Stimulated activated CD4-positive, alpha-beta T cell treated with anti-CD3 and anti-CD28 coated beads, TNF-alpha, amount 100 ng/mL, for 4 hours (primary cell): Measurements from ENCODE around the gene CASP3.
"Not testable (repeated sequence)": the region's sequence is repeated elsewhere in the genome, so short reads cannot be mapped to it uniquely, and the experiment has no call there.

Experiments used
- DNase-seq, 3 experiments: peaks; one replicate each; pipeline ENCODE4 v3.0.0-alpha.2; 2020; ENCODE audit warnings: low read depth in 3 of 3

The CASP3 gene

DNA sequence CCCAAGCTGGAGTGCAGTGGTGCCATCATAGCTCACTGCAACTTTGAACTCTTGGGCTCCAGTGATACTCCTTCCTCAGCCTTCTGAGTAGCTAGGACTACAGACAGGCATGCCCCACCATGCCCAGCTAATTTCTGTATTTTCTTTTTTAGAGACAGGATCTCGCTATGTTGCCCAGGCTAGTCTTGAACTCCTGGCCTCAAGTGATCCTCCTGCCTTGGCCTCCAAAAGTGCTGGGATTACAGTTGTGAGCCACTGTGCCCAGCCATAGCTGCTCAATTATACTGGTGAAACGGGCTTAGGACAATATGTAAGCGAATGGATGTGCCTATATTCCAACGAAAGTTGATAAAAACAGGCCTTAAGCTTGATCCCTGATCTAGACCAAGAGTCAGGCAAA, 13.1 kb downstream of the CASP3 start:
- DNase-seq: no peak

DNA sequence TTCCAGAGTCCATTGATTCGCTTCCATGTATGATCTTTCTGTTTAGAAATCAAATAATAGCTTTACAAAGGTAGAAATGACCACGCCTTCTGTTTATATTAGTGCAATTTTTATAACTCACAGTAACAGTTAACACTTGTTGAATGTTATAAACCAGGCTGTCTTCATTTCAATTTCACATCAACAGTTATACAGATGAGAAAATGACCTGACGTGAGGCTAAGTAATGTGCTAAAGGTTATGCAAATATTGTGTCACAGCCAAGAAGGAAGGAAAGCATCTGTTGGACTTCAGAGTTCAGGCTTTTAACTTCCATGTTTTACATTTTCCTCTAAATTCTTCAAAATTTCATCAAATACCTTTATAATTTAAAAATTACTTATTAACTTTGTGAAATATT, 13.9 kb downstream of the CASP3 start:
- DNase-seq: no peak

DNA sequence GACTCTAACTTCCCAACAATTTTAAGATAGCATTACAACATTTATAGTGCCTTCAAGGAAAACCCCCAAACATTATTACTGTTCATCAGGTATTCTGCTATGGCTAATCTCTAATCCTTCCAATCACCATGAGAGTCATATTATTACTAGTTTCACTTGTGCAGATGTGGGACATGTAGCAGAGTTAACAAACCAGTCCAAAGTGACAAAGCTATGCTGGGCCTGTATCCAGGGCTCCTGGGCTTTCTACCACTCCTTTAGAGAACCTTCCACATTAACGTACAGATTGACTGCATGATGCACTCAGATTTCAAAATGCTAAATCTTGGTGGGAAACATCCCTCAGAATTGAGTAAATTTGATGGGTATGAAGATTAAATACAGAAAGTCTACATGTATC, 16.4 kb downstream of the CASP3 start:
- DNase-seq: no peak

DNA sequence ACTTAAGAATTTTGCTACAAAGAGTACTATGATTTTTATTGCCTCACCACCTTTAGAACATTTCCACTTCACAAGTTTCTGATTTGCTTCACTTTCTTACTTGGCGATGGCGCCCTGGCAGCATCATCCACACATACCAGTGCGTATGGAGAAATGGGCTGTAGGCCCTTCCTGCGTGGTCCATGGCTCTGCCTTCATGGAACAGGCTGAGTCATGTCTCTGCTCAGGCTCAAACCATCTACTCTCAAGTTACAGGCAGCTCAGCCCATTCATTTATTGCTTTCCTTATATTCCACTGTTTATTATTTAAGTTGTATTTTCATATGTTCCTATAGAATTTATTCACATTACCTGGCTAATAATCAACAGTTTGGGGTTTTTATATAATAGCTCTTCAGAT, 21.1 kb downstream of the CASP3 start:
- DNase-seq: no peak

DNA sequence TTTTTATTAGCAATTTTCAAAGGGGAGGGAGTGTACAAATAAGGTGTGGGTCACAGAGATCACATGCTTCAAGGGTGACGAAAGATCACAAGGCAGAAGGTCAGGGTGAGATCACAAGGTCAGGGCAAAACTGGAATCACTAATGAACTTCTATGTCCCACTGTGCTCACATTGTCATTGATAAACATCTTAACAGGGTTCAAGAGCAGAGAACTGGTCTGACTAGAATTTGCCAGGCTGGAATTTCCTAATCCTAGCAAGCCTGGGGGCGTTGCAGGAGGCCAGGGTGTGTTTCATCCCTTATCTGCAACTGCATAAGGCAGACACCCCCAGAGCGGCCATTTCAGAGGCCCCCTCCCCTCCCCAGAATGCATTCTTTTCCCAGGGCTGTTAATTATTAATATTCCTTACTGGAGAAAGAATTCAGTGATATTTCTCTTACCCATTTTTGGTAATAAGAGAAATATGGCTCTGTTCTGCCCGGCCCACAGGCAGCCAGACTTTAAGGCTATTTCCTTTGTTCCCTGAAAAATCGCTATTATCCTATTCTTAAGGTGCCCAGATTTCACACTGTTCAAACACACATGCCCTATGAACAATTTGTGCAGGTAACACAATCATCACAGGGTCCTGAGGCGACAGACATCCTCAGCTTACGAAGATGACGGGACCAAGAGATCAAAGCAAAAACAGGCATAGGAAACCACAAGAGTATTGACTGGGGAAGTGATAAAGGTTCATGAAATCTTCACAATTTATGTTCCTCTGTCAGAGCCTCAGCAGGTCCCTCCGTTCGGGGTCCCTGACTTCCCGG, 23.3 kb downstream of the CASP3 start:
- DNase-seq: not testable (repeated sequence)

DNA sequence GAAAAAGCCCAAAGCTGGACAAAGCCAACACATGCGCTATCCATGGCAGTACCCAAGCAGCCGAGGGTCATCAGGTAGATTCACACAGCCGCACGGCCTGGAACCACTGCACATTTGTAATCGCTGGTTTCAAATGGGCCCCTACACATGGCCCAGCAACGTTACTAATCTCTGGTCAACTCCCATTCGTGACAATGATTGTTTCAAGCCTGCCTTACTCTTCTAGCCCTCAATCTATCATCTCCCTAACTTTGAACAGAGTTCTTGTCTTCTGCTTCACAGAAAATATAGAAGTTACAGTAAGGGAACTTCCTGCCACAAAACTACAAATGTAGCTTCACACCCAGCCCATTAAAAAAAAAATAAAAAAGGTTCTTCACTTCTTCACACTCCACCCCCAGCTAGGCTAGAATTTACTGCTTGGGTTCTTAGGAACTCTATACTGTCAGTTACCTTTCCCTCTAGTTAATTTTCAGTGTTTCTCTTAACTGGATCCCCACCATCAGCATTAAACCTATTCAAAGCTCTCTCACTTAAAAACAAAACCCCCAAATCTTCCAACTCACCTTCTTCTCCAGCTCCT, 24.2 kb downstream of the CASP3 start:
- DNase-seq: no peak

DNA sequence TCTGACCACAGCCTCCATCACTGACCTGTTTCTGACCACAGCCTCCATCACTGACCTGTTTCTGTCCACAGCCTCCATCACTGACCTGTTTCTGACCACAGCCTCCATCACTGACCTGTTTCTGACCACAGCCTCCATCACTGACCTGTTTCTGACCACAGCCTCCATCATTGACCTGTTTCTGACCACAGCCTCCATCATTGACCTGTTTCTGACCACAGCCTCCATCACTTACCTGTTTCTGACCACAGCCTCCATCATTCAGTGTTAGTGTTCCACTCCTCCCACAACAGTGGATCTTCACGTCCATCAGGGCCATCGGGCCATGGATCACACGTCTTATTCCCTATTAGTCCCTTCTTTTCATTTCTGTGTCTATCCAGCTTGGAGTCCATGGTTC, 24.7 kb downstream of the CASP3 start:
- DNase-seq: not testable (repeated sequence)

DNA sequence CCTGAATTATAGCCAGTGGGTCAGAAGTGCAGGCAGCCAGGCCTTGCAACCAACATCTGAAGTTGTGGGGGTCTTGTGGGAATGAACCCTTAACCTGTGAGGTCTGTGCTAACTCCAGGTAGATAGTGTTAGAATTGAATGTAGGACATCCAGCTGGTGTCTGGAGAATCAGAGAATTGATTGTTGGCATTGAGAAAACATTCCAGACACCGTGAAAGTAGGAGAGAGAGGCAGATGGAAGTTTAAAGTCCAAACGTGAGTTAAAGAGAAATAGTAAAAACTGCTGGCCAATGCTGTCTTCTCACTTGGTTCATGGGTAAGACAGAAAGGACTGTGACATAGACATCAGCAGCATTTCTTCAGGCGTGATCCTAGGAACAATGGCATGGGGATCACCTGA, 27.7 kb downstream of the CASP3 start:
- no peak for DNase-seq

DNA sequence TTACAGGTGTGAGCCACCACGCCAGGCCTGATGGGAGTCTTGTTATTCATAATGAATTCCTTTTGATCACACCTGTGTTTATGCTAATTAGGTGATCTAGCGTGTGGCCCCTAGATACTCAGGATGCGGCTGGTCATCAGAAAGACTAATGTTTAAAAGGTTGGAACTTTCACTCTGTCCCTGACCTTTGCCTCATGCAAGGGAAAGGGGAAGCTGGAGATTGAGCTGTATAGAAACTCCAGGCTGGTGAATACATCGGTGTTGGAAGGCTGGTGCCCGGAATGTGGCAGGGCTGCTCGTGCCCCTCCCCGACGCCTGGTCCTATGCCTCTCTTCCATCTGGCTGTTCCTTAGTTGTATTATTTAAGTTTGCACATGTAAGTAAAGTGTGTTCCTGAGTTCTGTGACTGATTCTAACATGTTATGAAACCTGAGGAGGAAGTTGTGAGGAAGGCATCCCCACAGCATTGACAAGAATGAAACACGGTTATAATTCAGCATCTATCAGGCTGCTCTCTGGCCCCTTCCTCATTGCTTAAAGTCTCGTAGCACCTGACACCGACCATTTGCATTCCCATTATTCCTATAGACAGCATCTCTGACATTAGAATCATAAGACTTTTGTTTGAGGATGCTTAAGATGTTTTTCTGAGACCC, 28.9 kb downstream of the CASP3 start:
- no peak for DNase-seq

DNA sequence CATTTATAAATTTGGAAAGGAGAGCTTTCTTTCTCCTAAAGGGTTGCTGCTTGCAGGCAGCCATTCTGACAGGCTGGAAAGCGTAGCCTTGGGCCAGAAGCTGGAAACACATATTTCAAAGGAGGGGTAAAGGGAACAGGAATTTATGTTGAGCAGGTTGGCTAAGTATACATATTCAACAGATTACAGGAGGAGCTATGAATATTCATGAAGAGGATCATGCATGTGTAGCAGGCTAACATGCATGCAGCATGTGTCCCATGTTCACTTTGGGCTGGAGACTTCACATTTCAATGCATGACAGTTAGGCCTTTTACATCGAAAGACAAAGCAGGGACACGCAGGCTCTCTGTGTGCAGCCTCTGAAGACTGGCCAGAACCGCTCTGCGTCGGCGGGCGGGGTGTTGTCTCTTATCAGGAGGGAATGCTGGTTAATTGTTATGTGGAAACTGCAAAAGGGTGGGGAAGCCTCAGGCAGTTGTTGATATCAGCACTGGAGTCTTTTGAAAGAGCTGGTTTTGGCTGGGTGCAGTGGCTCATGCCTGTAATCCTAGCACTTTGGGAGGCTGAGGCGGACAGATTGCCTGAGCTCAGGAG, 31.5 kb downstream of the CASP3 start:
- no peak for DNase-seq

DNA sequence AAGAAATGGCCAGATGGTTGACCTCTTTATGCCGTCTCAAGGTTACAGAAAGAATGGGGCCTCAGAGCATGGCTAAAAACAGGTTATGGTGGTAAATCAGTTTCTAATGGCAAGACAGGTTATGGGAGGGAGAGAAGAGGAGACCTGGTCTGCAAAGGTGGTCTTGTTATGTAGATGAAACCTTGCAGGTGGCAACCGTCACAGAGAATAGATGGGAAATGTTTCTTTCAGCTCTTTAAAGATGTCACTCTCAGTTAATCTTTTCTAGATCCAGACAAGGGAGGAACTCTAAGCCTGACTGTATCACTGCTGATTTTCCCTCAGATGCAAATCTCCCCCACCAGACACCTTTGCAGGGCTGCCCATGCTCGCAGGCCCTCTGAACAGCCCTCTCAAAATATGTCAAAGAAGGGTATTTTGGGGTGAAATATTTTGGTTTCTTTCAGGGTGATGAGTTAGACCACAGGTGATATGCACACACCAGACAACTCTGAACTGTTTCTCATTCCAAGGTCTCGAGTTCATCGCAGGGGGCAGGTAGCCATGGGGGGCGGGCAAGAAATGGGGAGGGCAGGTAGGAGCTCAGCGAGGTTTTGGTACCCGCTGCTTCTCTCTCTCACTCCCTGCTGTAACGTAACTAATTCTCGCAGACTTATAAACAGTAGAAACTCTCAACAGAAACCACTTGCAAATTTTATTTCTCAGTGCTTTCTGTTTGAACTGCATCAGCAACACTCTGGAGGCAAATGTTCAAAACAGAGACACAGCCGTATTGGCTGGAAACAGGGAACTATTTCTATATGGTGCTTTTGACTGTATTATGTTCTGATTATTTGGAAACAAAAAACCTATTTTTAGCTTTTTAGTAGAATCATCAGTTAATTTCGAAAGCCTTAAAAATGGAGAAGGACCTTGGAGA, 32.4 kb downstream of the CASP3 start:
- no peak for DNase-seq

DNA sequence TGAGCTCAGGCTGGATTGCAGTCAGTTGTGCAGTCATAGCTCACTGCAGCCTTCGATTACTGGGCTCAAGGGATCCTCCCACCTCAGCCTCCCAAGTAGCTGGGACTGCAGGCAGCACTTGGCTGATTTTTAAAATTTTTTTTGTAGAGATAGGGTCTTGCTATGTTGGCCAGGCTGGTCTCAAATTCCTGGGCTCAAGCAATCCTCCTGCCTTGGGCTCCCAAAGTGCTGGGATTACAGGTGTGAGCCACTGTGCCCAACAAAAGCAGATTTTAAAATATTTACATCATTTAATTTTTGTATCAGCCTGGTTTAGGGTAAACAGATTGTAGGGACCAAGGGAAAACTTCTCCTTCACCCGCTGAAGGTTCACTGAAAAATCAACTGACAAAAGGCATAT, 33.1 kb downstream of the CASP3 start:
- not testable (repeated sequence) for DNase-seq

DNA sequence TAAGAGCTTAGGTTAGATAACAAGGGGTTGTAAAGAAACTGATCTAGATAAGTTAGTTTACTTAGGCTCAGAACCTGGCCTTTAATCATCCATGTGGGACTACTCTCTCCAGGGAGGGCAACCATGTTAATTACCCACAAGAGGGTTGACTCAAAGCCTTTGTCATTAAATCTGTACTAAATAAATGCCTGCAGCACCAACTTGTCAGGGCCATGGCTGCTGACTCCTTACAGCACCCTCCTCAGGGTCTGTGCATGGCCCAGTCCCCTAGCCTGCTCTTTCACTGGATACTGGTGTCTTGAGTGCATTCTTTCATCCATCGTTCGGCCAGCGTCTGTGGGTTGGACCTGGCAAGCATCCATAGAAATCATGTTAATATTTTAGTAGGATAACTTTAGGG, 34.7 kb downstream of the CASP3 start:
- DNase-seq: no peak

DNA sequence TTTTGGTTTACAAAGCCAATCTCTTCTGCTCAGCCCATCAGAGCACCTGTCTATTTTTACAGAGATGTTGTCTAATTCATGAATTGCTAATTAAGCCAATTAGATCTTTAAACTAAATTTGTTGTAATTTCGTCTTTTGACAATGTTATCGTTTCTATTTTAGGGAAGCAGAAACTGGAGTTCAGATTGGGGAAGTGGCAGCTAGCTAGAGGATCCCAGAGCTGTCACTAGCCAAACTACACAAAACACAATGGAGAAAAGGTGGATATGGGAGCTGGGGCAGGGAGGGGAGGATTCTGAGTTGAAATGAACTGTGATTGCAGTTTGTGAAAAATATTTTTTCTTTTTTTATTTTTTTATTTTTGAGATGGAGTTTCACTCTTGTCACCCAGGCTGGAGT, 35.8 kb downstream of the CASP3 start:
- no peak for DNase-seq

DNA sequence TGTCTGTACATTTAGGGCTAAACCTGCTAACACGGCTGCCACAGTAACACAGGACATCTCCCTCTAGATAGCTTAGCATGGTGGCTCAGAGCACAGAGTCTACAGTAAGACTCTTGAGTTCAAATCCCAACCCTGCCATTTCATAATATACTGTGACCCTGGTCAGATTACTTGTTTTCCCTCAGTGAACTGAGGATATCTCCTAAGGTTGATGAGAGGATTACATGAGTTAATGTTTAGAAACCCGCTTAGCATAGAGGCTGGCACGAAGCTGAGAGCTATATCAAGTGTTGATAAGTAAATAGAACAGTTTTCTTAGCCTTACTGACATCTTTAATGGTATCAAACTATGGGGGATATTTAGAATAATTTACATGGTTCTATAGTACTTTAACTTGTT, 37.2 kb downstream of the CASP3 start:
- DNase-seq: no peak

DNA sequence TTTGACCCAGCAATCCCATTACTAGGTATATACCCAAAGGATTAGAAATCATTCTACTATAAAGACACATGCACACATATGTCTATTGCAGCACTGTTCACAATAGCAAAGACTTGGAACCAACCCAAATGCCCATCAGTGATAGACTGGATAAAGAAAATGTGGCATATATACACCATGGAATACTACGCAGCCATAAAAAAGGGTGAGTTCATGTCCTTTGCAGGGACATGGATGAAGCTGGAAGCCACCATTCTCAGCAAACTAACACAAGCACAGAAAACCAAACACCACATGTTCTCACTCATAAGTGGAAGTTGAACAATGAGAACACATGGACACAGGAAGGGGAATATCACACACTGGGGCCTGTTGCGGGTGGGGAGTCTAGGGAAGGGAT, 41.8 kb downstream of the CASP3 start:
- not testable (repeated sequence) for DNase-seq

DNA sequence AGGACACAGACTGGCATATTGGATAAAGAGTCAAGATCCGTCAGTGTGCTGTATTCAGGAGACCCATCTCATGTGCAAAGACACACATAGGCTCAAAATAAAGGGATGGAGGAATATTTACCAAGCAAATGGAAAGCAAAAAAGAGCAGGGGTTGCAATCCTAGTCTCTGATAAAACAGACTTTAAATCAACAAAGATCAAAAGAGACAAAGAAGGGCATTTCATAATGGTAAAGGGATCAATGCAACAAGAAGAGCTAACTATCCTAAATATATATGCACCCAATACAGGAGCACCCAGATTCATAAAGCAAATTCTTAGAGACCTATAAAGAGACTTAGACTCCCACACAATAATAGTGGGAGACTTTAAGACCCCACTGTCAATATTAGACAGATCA, 46.4 kb downstream of the CASP3 start:
- DNase-seq: not testable (repeated sequence)

DNA sequence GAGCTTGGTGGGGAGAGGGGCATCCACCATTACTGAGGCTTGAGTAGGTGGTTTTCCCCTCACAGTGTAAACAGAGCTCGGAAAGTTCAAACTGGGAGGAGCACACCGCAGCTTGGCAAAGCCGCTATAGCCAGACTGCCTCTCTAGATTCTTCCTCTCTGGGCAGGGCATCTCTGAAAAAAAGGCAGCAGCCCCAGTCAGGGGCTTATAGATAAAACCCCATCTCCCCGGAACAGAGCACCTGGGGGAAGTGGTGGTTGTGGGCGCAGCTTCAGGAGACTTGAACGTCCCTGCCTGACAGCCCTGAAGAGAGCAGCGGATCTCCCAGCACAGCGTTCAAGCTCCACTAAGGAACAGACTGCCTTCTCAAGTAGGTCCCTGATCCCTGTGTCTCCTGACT, 48.3 kb downstream of the CASP3 start:
- not testable (repeated sequence) for DNase-seq

DNA sequence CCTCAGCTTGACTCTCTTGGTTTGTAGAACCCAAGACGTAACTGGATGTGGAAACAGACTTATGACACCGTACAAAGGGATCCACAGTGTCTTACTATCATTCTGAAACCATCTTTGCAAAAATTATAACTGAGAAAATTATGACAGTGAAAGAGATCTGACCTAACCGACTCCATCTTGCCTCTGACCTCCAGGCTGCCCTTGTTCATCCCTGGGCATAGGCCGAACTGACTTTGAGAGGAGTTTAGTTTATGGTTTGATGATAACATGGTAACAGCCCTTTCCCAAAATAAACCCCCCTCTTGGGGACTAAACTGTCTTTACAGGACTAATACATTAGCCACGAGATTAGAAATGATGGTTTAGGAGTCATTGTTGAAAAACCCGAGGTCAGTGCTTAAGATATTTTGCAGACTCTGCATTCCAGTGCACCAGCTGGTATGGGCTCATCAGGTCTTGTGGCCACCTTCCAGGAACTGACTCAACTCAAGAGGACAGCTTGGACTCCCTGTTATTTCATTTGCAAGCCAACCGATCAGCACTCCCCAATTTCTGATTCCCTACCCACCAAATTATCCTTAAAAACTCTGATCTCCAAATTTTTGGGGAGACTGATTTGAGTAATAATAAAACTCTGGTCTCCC, 49.6 kb downstream of the CASP3 start:
- no peak for DNase-seq

DNA sequence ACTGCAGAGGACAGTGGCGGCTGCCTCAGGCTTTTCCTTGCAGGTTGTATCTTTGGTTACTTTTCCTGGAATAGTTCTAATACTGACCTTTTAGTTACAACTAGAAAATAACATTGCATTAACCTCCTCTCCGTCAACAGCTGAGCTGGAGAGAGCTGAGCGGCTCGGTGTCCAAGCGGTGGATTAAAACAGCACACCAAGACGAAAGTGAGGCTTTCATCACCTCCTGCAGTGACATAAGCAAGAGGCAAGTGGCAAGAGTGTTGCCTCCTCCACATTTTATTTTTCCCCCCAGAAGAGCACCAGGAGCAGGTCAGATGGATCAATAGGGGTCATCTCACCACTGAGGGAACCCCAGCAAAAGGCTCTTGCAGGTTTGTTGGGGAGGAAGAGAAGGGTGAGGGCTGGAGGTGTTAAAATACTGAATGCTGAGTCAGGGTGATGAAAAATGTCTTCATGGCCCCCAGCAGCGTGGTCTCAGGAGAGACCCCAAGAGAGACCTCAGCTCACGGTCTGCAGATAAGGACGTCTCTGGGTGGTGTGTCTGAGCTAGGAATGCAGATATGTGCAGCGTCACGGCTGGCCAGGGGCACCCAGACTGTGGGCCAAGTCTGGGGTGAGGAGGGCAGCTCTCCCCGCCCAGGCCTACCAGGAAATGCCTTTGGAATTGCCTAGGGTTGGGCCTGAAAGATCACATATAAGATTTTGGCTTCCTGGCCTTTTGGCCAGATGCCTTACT, 50.3 kb downstream of the CASP3 start:
- no peak for DNase-seq
